ENCODE results near the gene RELB. TPM values are rescaled to one million over a fixed set of nuclear protein-coding genes. Genes with fewer than 3 reads are reported as not detected.

RELB gene
- total and polyA plus RNA-seq, 9 of the 15 experiments (the other 6 are each of a cell fraction or from before 2014, with no cell fraction given): 0.15 to 1.1 (median 0.28) TPM; not detected in 2

GRCh38 chr19:44958090-44958489 lies 43.2 kb upstream of the RELB start (continued):
- TF ChIP-seq, protein P1, sequence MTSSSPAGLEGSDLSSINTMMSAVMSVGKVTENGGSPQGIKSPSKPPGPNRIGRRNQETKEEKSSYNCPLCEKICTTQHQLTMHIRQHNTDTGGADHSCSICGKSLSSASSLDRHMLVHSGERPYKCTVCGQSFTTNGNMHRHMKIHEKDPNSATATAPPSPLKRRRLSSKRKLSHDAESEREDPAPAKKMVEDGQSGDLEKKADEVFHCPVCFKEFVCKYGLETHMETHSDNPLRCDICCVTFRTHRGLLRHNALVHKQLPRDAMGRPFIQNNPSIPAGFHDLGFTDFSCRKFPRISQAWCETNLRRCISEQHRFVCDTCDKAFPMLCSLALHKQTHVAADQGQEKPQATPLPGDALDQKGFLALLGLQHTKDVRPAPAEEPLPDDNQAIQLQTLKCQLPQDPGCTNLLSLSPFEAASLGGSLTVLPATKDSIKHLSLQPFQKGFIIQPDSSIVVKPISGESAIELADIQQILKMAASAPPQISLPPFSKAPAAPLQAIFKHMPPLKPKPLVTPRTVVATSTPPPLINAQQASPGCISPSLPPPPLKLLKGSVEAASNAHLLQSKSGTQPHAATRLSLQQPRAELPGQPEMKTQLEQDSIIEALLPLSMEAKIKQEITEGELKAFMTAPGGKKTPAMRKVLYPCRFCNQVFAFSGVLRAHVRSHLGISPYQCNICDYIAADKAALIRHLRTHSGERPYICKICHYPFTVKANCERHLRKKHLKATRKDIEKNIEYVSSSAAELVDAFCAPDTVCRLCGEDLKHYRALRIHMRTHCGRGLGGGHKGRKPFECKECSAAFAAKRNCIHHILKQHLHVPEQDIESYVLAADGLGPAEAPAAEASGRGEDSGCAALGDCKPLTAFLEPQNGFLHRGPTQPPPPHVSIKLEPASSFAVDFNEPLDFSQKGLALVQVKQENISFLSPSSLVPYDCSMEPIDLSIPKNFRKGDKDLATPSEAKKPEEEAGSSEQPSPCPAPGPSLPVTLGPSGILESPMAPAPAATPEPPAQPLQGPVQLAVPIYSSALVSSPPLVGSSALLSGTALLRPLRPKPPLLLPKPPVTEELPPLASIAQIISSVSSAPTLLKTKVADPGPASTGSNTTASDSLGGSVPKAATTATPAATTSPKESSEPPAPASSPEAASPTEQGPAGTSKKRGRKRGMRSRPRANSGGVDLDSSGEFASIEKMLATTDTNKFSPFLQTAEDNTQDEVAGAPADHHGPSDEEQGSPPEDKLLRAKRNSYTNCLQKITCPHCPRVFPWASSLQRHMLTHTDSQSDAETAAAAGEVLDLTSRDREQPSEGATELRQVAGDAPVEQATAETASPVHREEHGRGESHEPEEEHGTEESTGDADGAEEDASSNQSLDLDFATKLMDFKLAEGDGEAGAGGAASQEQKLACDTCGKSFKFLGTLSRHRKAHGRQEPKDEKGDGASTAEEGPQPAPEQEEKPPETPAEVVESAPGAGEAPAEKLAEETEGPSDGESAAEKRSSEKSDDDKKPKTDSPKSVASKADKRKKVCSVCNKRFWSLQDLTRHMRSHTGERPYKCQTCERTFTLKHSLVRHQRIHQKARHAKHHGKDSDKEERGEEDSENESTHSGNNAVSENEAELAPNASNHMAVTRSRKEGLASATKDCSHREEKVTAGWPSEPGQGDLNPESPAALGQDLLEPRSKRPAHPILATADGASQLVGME (CRISPR knock-in tag; IDR thresholded peaks at IDR 0.05): no peak
- TF ChIP-seq ZSCAN32 (CRISPR knock-in tag; IDR thresholded peaks at IDR 0.05): no peak
- no peak for TF ChIP-seq CBX1 (IDR thresholded peaks at IDR 0.05; ENCODE audit: low read depth)
- TF ChIP-seq ZNF551 (CRISPR knock-in tag; IDR thresholded peaks at IDR 0.05): no peak

DNA sequence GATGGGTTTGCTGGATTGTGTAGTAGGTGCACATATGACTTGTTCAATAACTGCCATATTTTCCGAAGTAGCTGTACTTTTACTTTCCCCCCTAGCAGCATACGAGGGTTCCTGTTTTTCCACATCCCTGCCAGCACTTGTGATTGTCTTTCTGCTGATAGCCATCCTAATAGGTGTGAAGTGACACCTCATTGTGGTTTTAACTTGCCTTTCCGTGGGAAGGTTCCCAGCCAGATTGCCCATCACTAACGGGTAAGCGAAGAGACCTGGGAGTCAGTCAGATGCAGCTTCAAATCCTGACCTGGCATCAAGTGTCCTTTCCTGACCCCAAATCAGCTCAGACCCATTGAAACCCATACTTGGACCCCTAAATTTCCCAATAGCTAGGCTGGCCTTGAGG lies 41.6 kb upstream of the RELB start:
- Histone ChIP-seq H3K9ac (ENCODE audit: insufficient read depth in 1 of 2, low read depth in 2 of 2, low read length in 2 of 2) (peak overlapping the region in 1 of 2 experiments; percentile 64; a peak in 1 of 4 replicates), H3K9me3 (replicated peaks; ENCODE audit: control insufficient read depth, insufficient read depth, low read depth, low read length) (no peaks in the 10 kb centered on the region), H3K27ac (ENCODE audit: extremely low read depth, low read depth, low read length) (no peak overlapping the region), H3K79me2 (ENCODE audit: control insufficient read depth, insufficient read depth, low read length) (peaks cover 63% of the 10 kb centered on the region), H2AFZ (ENCODE audit: low read depth, low read length) (no peak overlapping the region), H3K9me1 (ENCODE audit: control insufficient read depth, insufficient read depth, low read length) (peaks cover 9% of the 10 kb centered on the region), H3K27me3 (ENCODE audit: control insufficient read depth in 2 of 2, insufficient read depth in 2 of 2, low read length in 2 of 2) (no peaks in the 10 kb centered on the region), H4K20me1 (replicated peaks; ENCODE audit: control insufficient read depth, insufficient read depth, low read length) (peaks cover 24% of the 10 kb centered on the region), H3K36me3 (ENCODE audit: control insufficient read depth, insufficient read depth, low read length) (peaks cover 58% of the 10 kb centered on the region; the same call in 2 of the 3 replicates), H3K4me2 (ENCODE audit: insufficient read depth, low read length) (no peak overlapping the region), H3K4me1 (replicated peaks in 1 of 2; ENCODE audit: control insufficient read depth in 2 of 2, insufficient read depth in 2 of 2, low read length in 2 of 2) (peaks cover 15 to 16% of the 10 kb centered on the region in 2 experiments; a peak in 4 of 5 replicates), H3K4me3 (no peak overlapping the region)
- no peak for DNase-seq (ENCODE audit: extremely low read depth in 1 of 4, low spot score in 3 of 4)
- POLR2A ChIA-PET: interaction anchor here (0.5 to 0.8 kb wide), 4 partner anchors 29 to 376 kb away, joined by 3 to 5 read pairs (median 3); no protein-coding TSS in a partner anchor
- 80% methylated on average over 5 of the region's 5 CpGs for WGBS (ENCODE audit: insufficient coverage, low coverage, missing lambda C conversion rate)
- in situ Hi-C loops (cut with MboI): no loop called here
- BruUV-seq (replicated peaks): no TSS peak
- no peak for FAIRE-seq
- CTCF ChIA-PET (ENCODE audit: low intra/inter-chr PET ratio): no interaction called here
- intact Hi-C loops (cut with micrococcal nuclease): no loop called here
- no peak for ATAC-seq
- TF ChIP-seq, protein P2, sequence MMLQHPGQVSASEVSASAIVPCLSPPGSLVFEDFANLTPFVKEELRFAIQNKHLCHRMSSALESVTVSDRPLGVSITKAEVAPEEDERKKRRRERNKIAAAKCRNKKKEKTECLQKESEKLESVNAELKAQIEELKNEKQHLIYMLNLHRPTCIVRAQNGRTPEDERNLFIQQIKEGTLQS (IDR thresholded peaks at IDR 0.05): no peak
- TF ChIP-seq, protein P2 (CRISPR knock-in tag; conservative IDR thresholded peaks at IDR 0.05): no peak
- no peak for TF ChIP-seq MAFG (tag; conservative IDR thresholded peaks at IDR 0.05)
- no peak for TF ChIP-seq PHF21A (IDR thresholded peaks at IDR 0.05; ENCODE audit: borderline replicate concordance, low read depth)
- TF ChIP-seq, protein P3, sequence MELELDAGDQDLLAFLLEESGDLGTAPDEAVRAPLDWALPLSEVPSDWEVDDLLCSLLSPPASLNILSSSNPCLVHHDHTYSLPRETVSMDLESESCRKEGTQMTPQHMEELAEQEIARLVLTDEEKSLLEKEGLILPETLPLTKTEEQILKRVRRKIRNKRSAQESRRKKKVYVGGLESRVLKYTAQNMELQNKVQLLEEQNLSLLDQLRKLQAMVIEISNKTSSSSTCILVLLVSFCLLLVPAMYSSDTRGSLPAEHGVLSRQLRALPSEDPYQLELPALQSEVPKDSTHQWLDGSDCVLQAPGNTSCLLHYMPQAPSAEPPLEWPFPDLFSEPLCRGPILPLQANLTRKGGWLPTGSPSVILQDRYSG (tag; conservative IDR thresholded peaks at IDR 0.05; ENCODE audit: low read depth): no peak
- no peak for TF ChIP-seq ELF2 (CRISPR knock-in tag; IDR thresholded peaks at IDR 0.05)
- TF ChIP-seq, protein P4, sequence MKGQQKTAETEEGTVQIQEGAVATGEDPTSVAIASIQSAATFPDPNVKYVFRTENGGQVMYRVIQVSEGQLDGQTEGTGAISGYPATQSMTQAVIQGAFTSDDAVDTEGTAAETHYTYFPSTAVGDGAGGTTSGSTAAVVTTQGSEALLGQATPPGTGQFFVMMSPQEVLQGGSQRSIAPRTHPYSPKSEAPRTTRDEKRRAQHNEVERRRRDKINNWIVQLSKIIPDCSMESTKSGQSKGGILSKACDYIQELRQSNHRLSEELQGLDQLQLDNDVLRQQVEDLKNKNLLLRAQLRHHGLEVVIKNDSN (CRISPR knock-in tag; IDR thresholded peaks at IDR 0.05): no peak
- no peak for TF ChIP-seq ZNF561 (CRISPR knock-in tag; conservative IDR thresholded peaks at IDR 0.05)
- no peak for TF ChIP-seq KDM2B (CRISPR knock-in tag; IDR thresholded peaks at IDR 0.05)
- TF ChIP-seq DNMT1 (IDR thresholded peaks at IDR 0.05): no peak

Measured in K562 (cell line).